KMS-11 (cell line): ENCODE results near the gene NBEA.

Source experiments
- H2AFZ ChIP-seq: fragments of 200-600 bp; sonication (generic); 2 replicates; pipeline ENCODE4 v1.6.1; 2016; ENCODE audit warnings: antibody characterized with exemption, mixed run types, low read depth
- H3K27ac ChIP-seq: fragments of 200-600 bp; sonication (generic); 2 replicates; pipeline ENCODE4 v1.6.1; 2016; ENCODE audit warnings: mild to moderate bottlenecking, mixed run types
- H3K27me3 ChIP-seq: fragments of 200-600 bp; sonication (generic); 2 replicates; pipeline ENCODE4 v1.6.1; 2017; ENCODE audit warnings: mild to moderate bottlenecking, low read depth, mixed run types, moderate library complexity; ENCODE audit not compliant: insufficient read depth
- H3K36me3 ChIP-seq: fragments of 200-600 bp; sonication (generic); 2 replicates; pipeline ENCODE4 v1.6.1; 2017; ENCODE audit warnings: mild to moderate bottlenecking, mixed run types; ENCODE audit not compliant: insufficient read depth
- H3K4me1 ChIP-seq: fragments of 200-600 bp; sonication (generic); 2 replicates; pipeline ENCODE4 v1.6.1; 2016; ENCODE audit warnings: mild to moderate bottlenecking, low read depth, mixed run types; ENCODE audit not compliant: poor library complexity, severe bottlenecking
- H3K4me2 ChIP-seq: fragments of 200-600 bp; sonication (generic); 2 replicates; pipeline ENCODE4 v1.7.0; 2016; ENCODE audit warnings: mild to moderate bottlenecking, mixed run types
- H3K4me3 ChIP-seq: fragments of 200-600 bp; sonication (generic); IDR thresholded peaks from 2 replicates; pipeline ENCODE4 v1.6.1; 2017; ENCODE audit warnings: low read depth, low read length, mixed read lengths; ENCODE audit not compliant: insufficient read depth
- H3K79me2 ChIP-seq: fragments of 200-600 bp; sonication (generic); 2 replicates; pipeline ENCODE4 v1.6.1; 2016; ENCODE audit warnings: low read depth, mixed run types; ENCODE audit not compliant: insufficient read depth
- H3K9ac ChIP-seq: fragments of 200-600 bp; sonication (generic); 2 replicates; pipeline ENCODE4 v1.6.1; 2016; ENCODE audit warnings: mild to moderate bottlenecking, mixed run types
- H4K20me1 ChIP-seq: fragments of 200-600 bp; sonication (generic); 2 replicates; pipeline ENCODE4 v1.6.1; 2016; ENCODE audit warnings: mild to moderate bottlenecking, mixed run types; ENCODE audit not compliant: insufficient read depth
- CTCF ChIP-seq: fragments of 200-600 bp; sonication (generic); conservative IDR thresholded peaks from 2 replicates; pipeline ENCODE4 v1.6.1; 2017; ENCODE audit warnings: low read depth, mild to moderate bottlenecking, antibody characterized with exemption, low read length, moderate library complexity, mixed read lengths

The NBEA gene

GRCh38 chr13:35649162-35649561 lies 707.1 kb downstream of the NBEA start:
- Histone ChIP-seq H3K79me2 (no peaks in the 10 kb centered on the region), H2AFZ (no peak overlapping the region), H3K4me3 (no peak overlapping the region), H3K27me3 (no peaks in the 10 kb centered on the region), H3K36me3 (no peaks in the 10 kb centered on the region), H3K4me2 (no peak overlapping the region), H3K27ac (no peak overlapping the region), H4K20me1 (no peaks in the 10 kb centered on the region), H3K9ac (no peak overlapping the region), H3K4me1 (no peaks in the 10 kb centered on the region)
- no peak for TF ChIP-seq CTCF

- H3K36me3 ChIP-seq = no peaks in the 10 kb centered on the region
- H3K4me2 ChIP-seq = no peak overlapping the region
Measured at GRCh38 chr13:35659796-35660195, 717.7 kb downstream of the NBEA start.

GRCh38 chr13:35664747-35665146 lies 722.7 kb downstream of the NBEA start:
- H3K4me1 ChIP-seq = no peaks in the 10 kb centered on the region
- no peak overlapping the region for H3K4me2 ChIP-seq
- H3K9ac ChIP-seq = no peak overlapping the region
- no peak overlapping the region for H3K4me3 ChIP-seq
- H3K27me3 ChIP-seq = no peaks in the 10 kb centered on the region
- no peaks in the 10 kb centered on the region for H4K20me1 ChIP-seq
- no peaks in the 10 kb centered on the region for H3K36me3 ChIP-seq
- TF ChIP-seq CTCF = no peak
- no peak overlapping the region for H2AFZ ChIP-seq
- no peak overlapping the region for H3K27ac ChIP-seq
- H3K79me2 ChIP-seq = no peaks in the 10 kb centered on the region

More at GRCh38 chr13:35659796-35660195, 717.7 kb downstream of the NBEA start:
- Histone ChIP-seq H3K79me2 (no peaks in the 10 kb centered on the region), H3K27ac (no peak overlapping the region), H3K9ac (no peak overlapping the region), H4K20me1 (no peaks in the 10 kb centered on the region), H3K4me3 (no peak overlapping the region), H3K27me3 (no peaks in the 10 kb centered on the region), H2AFZ (no peak overlapping the region), H3K4me1 (no peaks in the 10 kb centered on the region)
- TF ChIP-seq CTCF = no peak

GRCh38 chr13:35669321-35669720 lies 727.3 kb downstream of the NBEA start:
- no peak overlapping the region for H3K9ac ChIP-seq
- TF ChIP-seq CTCF = no peak
- no peaks in the 10 kb centered on the region for H3K27me3 ChIP-seq
- no peaks in the 10 kb centered on the region for H3K36me3 ChIP-seq
- no peaks in the 10 kb centered on the region for H3K79me2 ChIP-seq
- no peak overlapping the region for H2AFZ ChIP-seq
- H4K20me1 ChIP-seq = no peaks in the 10 kb centered on the region
- no peak overlapping the region for H3K4me3 ChIP-seq
- no peak overlapping the region for H3K4me2 ChIP-seq
- no peak overlapping the region for H3K27ac ChIP-seq
- no peaks in the 10 kb centered on the region for H3K4me1 ChIP-seq
